Muscle of back (tissue), 13 donors: ENCODE data around the gene MAP1LC3A. TPM values are rescaled to one million over a fixed set of nuclear protein-coding genes. Genes with fewer than 3 reads are reported as not detected.
"Not testable (repeated sequence)": the region's sequence is repeated elsewhere in the genome, so short reads cannot be mapped to it uniquely, and the experiment has no call there.

Experiments
- DNase-seq, 3 donors: peaks; one replicate each; pipeline versions ENCODE4 v3.0.0 to v3.0.0-alpha.2; 2013
- long read RNA-seq, 9 donors: transcript quantifications; one replicate each; lab custom pipeline, GENCODE V29; 2026
- polyA plus RNA-seq, 10 donors: library from polyadenylated mRNA; unstranded; fragments of 120-200 nt; gene quantifications; one replicate each; pipeline ENCODE4 v1.2.1, GENCODE V29; 2013; ENCODE audit not compliant: insufficient read length in 10 of 10

The MAP1LC3A gene
- 10 to 100 TPM; 11.4 to 27.9 (median 17.6) TPM for polyA plus RNA-seq
- long read RNA-seq, donor 1, transcript MAP1LC3A-201 (4 exons, 1,574 nt) = major isoform, 12 of 12 reads
- long read RNA-seq, donor 1, partial matches to known transcripts = 0 of 12 reads
- long read RNA-seq, donor 1, other reads (novel, unspliced or antisense) = 0 of 12 reads
- long read RNA-seq, donor 2, transcript MAP1LC3A-201 (4 exons, 1,574 nt) = major isoform, 15 of 22 reads
- long read RNA-seq, donor 2, partial matches to known transcripts = 5 of 22 reads
- long read RNA-seq, donor 2, other reads (novel, unspliced or antisense) = 0 of 22 reads
- long read RNA-seq, donor 3 = 0 reads
- long read RNA-seq, donor 4, transcript MAP1LC3A-201 (4 exons, 1,574 nt) = major isoform, 7 of 8 reads
- long read RNA-seq, donor 4, partial matches to known transcripts = 0 of 8 reads
- long read RNA-seq, donor 4, other reads (novel, unspliced or antisense) = 0 of 8 reads
- long read RNA-seq, donor 5, transcript MAP1LC3A-201 (4 exons, 1,574 nt) = major isoform, 21 of 23 reads
- long read RNA-seq, donor 5, partial matches to known transcripts = 0 of 23 reads
- long read RNA-seq, donor 5, other reads (novel, unspliced or antisense) = 0 of 23 reads
- long read RNA-seq, donor 6, transcript MAP1LC3A-201 (4 exons, 1,574 nt) = major isoform, 20 of 20 reads
- long read RNA-seq, donor 6, partial matches to known transcripts = 0 of 20 reads
- long read RNA-seq, donor 6, other reads (novel, unspliced or antisense) = 0 of 20 reads
- long read RNA-seq, donor 7, transcript MAP1LC3A-201 (4 exons, 1,574 nt) = major isoform, 9 of 12 reads
- long read RNA-seq, donor 7, partial matches to known transcripts = 0 of 12 reads
- long read RNA-seq, donor 7, other reads (novel, unspliced or antisense) = 0 of 12 reads
- long read RNA-seq, donor 8, transcript MAP1LC3A-201 (4 exons, 1,574 nt) = major isoform, 17 of 18 reads
- long read RNA-seq, donor 8, partial matches to known transcripts = 0 of 18 reads
- long read RNA-seq, donor 8, other reads (novel, unspliced or antisense) = 0 of 18 reads
- long read RNA-seq, donor 9, partial matches to known transcripts = 0 of 4 reads
- long read RNA-seq, donor 9, other reads (novel, unspliced or antisense) = 0 of 4 reads

DNA sequence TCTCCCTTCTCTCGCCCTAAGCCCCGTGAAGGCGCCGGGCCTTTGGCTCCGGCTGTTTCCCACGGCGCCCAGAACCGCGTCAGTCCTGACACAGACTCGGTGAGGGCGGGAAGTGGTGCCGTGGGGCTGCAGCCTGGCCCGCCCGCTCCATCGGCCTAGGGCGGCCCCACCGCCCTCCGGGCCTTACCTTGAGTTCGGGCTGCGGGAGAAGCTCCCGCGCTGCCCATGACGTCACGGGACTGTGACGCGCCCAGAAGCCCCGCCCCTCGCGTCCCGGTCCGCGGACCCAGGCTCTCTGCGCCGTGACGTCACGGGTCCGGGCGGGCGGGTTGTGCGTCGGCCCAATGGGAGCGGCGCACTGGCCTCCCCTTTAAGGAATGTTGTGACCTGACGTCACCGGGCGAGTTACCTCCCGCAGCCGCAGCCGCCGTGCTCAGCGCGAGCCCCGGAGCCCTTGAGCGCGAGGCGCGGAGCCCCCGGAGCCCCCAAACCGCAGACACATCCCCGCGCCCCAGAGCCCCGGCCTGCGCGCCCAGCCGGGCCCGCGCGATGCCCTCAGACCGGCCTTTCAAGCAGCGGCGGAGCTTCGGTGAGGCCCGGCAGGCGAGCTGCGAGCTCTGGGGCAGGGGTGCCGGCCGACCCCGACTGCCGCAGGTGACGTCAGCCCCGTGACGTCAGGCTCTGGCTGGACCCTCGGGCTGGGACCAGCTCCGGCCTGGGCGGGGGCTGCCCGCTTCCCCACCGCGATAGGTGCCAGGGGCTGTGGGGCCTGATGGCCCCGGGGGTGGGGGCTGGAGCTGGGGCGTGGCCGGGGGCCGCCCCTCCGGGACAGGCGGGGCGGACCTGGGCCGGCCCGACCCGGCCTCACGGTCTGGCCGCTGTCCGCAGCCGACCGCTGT lies at the start of gene MAP1LC3A:
Gene MAP1LC3A (plus strand): TSS at position 399 of the 899 bp plus-strand sequence. CDS start 151 bp downstream, at position 550.
- peak; percentile 94 to 98 (median 97) for DNase-seq

DNA sequence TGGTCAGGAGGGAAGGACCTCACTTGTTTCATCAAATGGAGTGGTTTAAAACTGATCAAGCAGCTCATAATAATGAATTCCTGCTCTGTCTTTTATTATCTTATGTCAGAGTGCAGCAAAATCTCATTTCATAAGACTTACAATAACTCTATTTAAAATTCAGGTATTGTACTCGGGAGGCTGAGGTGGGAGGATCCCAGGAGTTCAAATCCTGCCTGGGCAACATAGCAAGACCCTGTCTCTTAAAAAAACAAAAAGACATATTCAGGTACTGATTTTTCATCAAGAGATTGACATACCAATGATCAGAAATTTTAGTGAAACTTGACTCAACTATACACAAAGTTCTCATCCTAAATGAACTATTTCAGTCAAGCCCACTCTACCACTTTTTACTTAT lies 47.9 kb upstream of the MAP1LC3A start:
- no peak for DNase-seq

DNA sequence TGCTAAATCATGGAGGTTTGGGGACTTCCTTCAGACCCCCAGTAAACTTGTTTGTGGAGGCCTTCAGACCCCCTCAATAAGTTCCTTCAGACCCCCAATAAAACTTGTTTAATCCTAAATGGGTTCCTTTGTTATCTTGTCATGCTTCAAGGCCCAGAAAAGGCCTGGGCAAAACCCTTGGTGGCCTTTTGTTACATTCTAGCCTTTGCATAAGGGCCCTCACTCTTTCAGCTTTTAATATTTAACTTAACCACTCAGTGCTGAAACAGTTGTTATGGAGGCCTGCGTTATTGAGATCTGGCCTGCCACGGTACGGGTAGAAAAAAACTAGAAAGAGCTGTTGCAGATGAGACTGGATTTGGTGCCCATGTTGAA lies 46.6 kb upstream of the MAP1LC3A start:
- no peak for DNase-seq

DNA sequence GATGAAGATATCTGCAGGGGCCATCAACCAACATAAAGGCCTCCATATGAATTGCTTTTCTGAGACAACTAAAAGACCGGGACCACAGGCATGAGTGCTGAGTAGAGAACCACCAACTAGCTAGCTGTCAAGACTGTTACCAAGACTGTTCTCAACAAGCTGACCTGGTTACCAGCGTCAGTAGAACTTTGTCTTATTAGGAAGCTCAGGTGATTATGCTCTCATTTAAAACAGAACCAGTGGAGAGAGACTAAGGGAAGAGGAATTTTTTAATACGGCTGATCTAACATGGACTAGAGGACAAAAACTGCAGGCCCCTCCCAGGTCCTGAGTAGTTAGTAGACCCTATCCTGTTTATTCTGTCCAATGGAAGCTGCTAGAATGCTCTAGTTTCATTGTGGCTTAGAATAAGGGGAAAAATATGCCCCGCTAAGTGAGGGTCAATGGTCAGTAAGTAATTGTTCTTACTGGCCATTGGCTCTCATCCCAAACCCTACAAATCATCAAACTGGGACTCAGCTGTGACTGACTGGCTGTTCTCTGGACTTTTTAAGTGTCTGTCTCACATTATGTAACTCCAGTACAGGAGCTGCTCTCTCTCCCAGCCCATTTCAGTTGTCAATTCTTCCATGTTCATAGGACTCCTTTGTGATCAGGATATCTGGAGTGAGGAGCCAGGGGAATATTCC lies 46.1 kb upstream of the MAP1LC3A start:
- no peak for DNase-seq

- no peak for DNase-seq
These were observed 45.5 kb upstream of the MAP1LC3A start for GRCh38 chr20:34512955-34513419.

- DNase-seq = not testable (repeated sequence)
These were observed 44.5 kb upstream of the MAP1LC3A start for GRCh38 chr20:34514034-34514433.

DNA sequence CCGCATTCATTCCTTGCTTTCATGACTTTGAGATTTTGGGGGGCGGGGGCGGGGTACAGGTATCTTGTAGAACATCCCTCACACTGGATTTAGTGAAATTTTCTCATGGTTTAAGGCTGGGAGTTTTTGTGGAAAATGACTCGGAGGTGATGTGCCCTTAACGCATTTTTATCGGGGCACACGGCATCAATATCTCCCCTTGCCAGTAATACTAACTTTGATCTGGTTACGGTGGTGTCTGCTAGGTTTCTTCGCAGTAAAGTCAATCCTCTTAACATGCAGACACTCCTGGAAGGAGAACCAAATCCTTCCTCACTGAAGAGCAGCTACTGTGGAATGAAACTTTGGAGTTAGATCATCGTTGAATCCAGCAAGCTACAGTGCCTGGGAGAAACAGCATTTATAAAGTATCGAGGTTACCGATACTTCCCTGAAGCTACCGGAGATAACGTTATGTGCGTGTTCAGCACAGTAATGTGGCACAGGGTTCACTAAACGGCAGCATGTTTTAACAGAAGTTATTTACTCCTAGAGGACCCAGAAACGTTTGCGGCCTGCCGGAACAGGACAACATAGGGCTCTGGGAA lies 43.5 kb upstream of the MAP1LC3A start:
- DNase-seq = no peak

- peak in 1 of 3 donors; percentile 70 for DNase-seq
These were observed 42.9 kb upstream of the MAP1LC3A start for GRCh38 chr20:34515484-34516246.

DNA sequence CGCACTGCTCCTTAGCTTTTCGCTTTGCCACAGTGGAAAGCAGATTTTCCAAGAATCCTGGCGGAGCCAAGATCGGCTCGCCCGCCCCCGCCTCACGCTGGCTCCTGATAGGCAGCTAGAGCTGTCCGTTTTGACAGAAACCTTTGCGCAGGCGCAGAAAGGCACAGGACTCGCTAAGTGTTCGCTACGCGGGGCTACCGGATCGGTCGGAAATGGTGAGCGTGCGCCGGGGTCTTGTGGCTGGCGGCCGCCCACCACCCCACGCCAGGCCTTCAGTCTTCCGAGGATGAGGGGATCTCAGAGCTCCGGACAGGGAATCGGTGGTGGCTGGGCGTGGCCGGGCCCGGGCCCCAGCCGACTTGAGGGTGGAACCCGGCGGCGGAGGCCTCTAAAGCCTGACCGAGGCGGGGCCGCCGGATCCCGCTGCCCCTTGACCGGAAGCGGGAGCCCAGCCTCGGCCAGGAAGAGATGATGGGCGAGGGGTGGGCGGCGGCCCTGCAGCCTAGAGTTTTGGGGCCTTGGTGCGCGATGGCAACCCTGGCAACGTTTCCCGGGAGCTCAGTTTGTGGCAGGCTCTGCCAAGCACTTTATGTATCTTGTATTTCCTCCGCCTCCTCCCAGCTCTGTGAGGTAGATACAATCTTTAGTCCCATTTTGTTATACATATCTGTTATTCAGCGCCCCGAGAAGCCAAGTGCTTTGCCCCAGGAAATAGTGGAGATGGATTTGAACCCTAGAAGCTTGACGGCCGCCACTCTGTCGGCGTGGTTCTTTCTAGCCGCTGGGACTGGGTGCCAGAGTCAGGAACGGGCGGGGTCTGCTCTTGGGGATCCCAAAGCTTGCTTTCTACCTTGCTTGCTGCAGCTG lies 42.0 kb upstream of the MAP1LC3A start, which contains the start of gene DYNLRB1:
Gene DYNLRB1 (plus strand): TSS at position 176 of the 867 bp plus-strand sequence. CDS start 37 bp downstream, at position 213.
- peak; percentile 98 to 99 (median 98) for DNase-seq

DNA sequence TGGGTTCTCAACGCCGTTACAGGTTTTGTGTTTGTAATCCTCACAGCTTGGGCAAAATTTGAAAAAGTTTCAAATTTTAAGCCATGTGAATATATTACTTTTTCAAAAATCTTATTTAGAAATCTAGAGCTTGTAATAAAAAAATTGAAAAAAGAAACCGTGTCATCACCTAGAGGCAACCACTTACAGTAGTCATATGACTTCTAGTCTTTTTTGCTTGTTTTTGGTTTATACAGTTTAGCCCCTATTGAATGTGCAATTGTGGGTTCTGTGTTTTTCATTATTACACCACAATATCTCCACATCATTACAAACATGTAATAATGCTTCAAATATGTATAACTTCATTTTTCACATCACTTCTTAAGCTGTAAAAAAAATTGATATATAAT lies 41.4 kb upstream of the MAP1LC3A start:
- DNase-seq = no peak

DNA sequence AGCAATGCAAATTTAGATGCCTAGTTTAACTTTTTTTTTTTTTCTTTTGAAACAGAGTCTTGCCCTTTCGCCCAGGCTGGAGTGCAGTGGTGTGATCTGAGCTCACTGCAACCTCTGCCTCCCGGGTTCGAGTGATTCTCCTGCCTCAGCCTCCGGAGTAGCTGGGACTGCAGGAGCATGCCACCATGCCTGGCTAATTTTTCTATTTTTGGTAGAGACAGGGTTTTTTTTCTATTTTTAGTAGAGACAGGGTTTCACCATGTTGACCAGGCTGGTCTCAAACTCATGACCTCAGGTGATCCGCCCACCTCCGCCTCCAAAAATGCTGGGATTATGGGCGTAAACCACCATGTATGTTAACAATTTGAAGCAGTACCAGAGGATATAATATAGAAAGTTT lies 39.7 kb upstream of the MAP1LC3A start:
- not testable (repeated sequence) for DNase-seq

GRCh38 chr20:34519841-34520240 lies 38.7 kb upstream of the MAP1LC3A start:
- not testable (repeated sequence) for DNase-seq

GRCh38 chr20:34522969-34523871 lies 35.3 kb upstream of the MAP1LC3A start:
- peak in 1 of 3 donors; percentile 45 for DNase-seq

GRCh38 chr20:34524426-34524825 lies 34.1 kb upstream of the MAP1LC3A start:
- no peak for DNase-seq

DNA sequence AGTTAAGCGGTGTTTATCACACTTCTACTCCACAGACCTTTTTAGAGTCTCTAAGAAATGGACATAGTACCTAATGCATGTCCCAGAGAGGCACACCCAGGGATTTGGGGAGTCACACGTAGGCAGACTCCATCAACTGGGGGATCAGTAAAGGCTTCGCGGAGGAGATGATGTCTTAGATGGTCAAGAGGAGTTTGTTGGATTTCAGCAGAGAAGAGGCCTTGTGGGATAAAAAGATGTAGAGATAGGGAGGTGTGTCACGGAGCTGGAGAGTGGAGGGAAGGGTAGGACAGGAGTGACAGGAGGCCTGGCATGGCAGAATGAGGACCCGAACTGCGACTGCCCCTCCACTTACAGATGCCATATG lies 33.2 kb upstream of the MAP1LC3A start:
- DNase-seq = no peak

DNA sequence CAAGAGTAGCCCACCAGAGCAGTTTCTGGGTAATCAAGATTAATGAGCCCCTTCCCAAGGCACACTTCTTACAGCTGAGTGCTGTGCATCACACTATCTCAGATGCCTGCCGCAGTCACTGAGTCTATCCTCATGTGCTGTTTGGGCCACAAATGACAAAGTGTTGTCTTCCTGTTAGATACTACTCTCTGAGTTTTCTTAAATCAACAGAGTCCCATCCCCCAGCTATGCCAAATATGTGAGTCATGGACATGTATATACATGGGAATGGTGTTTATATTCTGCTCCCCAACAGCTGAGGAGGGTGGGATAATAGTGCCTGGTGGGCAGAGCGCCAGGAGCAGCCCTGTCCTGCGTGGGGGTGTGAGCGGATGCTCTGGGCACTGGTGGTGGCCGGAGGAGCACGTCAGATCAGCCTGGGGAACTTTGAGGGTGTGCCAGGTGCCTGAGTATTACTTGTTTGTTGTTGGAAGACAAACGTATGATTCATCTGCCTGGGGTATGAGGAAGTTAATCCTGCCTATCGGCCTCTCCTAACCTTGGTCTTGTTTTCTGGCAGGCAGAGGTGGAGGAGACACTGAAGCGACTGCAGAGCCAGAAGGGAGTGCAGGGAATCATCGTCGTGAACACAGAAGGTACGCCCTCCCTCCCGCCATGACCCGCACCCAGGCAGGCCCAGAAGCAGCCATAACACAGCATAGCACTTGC lies 32.7 kb upstream of the MAP1LC3A start:
- peak; percentile 33 to 87 (median 49) for DNase-seq
